HEK293 (cell line): ENCODE results near the gene FCRL4.

Experiments used
- CTCF ChIA-PET: fragments of 350-600 bp; formaldehyde crosslinking; extraction: SDS; loops from one replicate; lab custom pipeline; 2021; ENCODE audit warnings: antibody characterized with exemption; lab: Yijun Ruan, JAX
- POLR2A ChIA-PET: fragments of 300-600 bp; formaldehyde crosslinking; extraction: SDS; loops from one replicate; lab custom pipeline; 2020; ENCODE audit warnings: antibody characterized with exemption, inconsistent platforms; lab: Yijun Ruan, JAX
- H3K27ac ChIP-seq: fragments of 200-500 bp; sonication (Bioruptor generic); 2 replicates; pipeline ENCODE4 v1.5.1; 2014; ENCODE audit warnings: low read depth, low read length, control low read depth, inconsistent platforms; ENCODE audit errors: extremely low read depth
- H3K36me3 ChIP-seq, 2 experiments: fragments of 200-500 bp in 1 of 2; sonication (Bioruptor generic) in 1 of 2; 1 replicate in 1 of 2; 2 replicates in 1 of 2; pipeline ENCODE4 v1.5.1; 2014 to 2017; ENCODE audit warnings: inconsistent platforms in 2 of 2, low read length in 2 of 2; ENCODE audit not compliant: control insufficient read depth in 2 of 2, insufficient read depth in 1 of 2
- H3K4me1 ChIP-seq: fragments of 200-500 bp; sonication (Bioruptor generic); 2 replicates; pipeline ENCODE4 v1.5.1; 2014; ENCODE audit warnings: mild to moderate bottlenecking, low read length, inconsistent platforms; ENCODE audit not compliant: control insufficient read depth, insufficient read depth
- H3K4me3 ChIP-seq: 2 replicates; pipeline ENCODE4 v1.5.1; 2011; ENCODE audit warnings: low read depth, mild to moderate bottlenecking, control low read depth, low read length, moderate library complexity
- H3K9me3 ChIP-seq: fragments of 200-500 bp; sonication (Bioruptor generic); 2 replicates; pipeline ENCODE4 v1.5.1; 2014; ENCODE audit warnings: low read depth, low read length, inconsistent platforms; ENCODE audit not compliant: control insufficient read depth, insufficient read depth
- GLIS1 ChIP-seq: fragments of 450-650 bp; formaldehyde crosslinking; IDR thresholded peaks from 2 replicates; pipeline ENCODE4 v1.5.1; 2016; ENCODE audit warnings: missing biosample characterization, missing genetic modification characterization
- KLF9 ChIP-seq: fragments of 450-650 bp; formaldehyde crosslinking; IDR thresholded peaks from 2 replicates; pipeline ENCODE4 v1.5.1; 2016; ENCODE audit warnings: missing biosample characterization, missing genetic modification characterization, low read depth
- PRDM10 ChIP-seq: fragments of 450-650 bp; formaldehyde crosslinking; IDR thresholded peaks from 2 replicates; pipeline ENCODE4 v1.5.1; 2016; ENCODE audit warnings: missing biosample characterization, missing genetic modification characterization
- REPIN1 ChIP-seq: fragments of 450-650 bp; formaldehyde crosslinking; IDR thresholded peaks from 2 replicates; pipeline ENCODE4 v1.5.1; 2017; ENCODE audit warnings: missing biosample characterization, missing genetic modification characterization, low read depth
- SETDB1 ChIP-seq: IDR thresholded peaks from one replicate; pipeline ENCODE4 v1.6.1; 2017; ENCODE audit warnings: mild to moderate bottlenecking, low read length, moderate library complexity, mixed read lengths; ENCODE audit not compliant: insufficient read length
- SP3 ChIP-seq: fragments of 450-650 bp; formaldehyde crosslinking; IDR thresholded peaks from 2 replicates; pipeline ENCODE4 v1.5.1; 2016; ENCODE audit warnings: missing biosample characterization, missing genetic modification characterization
- ZBTB6 ChIP-seq: fragments of 450-650 bp; formaldehyde crosslinking; IDR thresholded peaks from 2 replicates; pipeline ENCODE4 v1.5.1; 2017; ENCODE audit warnings: missing biosample characterization, missing genetic modification characterization
- ZNF266 ChIP-seq: fragments of 450-650 bp; formaldehyde crosslinking; IDR thresholded peaks from 2 replicates; pipeline ENCODE4 v1.5.1; 2016; ENCODE audit warnings: missing biosample characterization, missing genetic modification characterization, low read depth
- ZNF366 ChIP-seq: fragments of 450-650 bp; formaldehyde crosslinking; conservative IDR thresholded peaks from 2 replicates; pipeline ENCODE4 v1.5.1; 2016; ENCODE audit warnings: missing biosample characterization, missing genetic modification characterization
- ZNF391 ChIP-seq: fragments of 450-650 bp; formaldehyde crosslinking; IDR thresholded peaks from 2 replicates; pipeline ENCODE4 v1.5.1; 2016; ENCODE audit warnings: low read depth, missing biosample characterization, missing genetic modification characterization, borderline replicate concordance
- ZNF423 ChIP-seq: fragments of 450-650 bp; formaldehyde crosslinking; IDR thresholded peaks from 2 replicates; pipeline ENCODE4 v1.5.1; 2016; ENCODE audit warnings: missing biosample characterization, missing genetic modification characterization
- ZNF548 ChIP-seq: fragments of 450-650 bp; formaldehyde crosslinking; IDR thresholded peaks from 2 replicates; pipeline ENCODE4 v1.5.1; 2016; ENCODE audit warnings: missing biosample characterization, missing genetic modification characterization
- ZNF560 ChIP-seq: fragments of 450-650 bp; formaldehyde crosslinking; IDR thresholded peaks from 2 replicates; pipeline ENCODE4 v1.5.1; 2017; ENCODE audit warnings: missing biosample characterization, missing genetic modification characterization, borderline replicate concordance
- ZNF561 ChIP-seq: fragments of 450-650 bp; IDR thresholded peaks from 2 replicates; pipeline ENCODE4 v1.5.1; 2018; ENCODE audit warnings: missing biosample characterization, missing genetic modification characterization, borderline replicate concordance
- ZNF707 ChIP-seq: fragments of 450-650 bp; formaldehyde crosslinking; IDR thresholded peaks from 2 replicates; pipeline ENCODE4 v1.5.1; 2016; ENCODE audit warnings: missing biosample characterization, missing genetic modification characterization
- TF ChIP-seq, protein P1 (sequence below): fragments of 450-650 bp; formaldehyde crosslinking; IDR thresholded peaks from 2 replicates; pipeline ENCODE4 v1.5.1; 2016; ENCODE audit warnings: missing biosample characterization, missing genetic modification characterization, low read depth
- TF ChIP-seq, protein P2 (sequence below): fragments of 450-650 bp; formaldehyde crosslinking; optimal IDR thresholded peaks from 2 replicates; pipeline ENCODE3; 2016; ENCODE audit warnings: missing biosample characterization, mild to moderate bottlenecking, missing genetic modification characterization
- TF ChIP-seq, protein P3 (sequence below): fragments of 450-650 bp; formaldehyde crosslinking; IDR thresholded peaks from 2 replicates; pipeline ENCODE4 v1.5.1; 2016; ENCODE audit warnings: missing biosample characterization, missing genetic modification characterization
- TF ChIP-seq, protein P4 (sequence below): fragments of 450-650 bp; formaldehyde crosslinking; IDR thresholded peaks from 2 replicates; pipeline ENCODE4 v1.5.1; 2016; ENCODE audit warnings: missing biosample characterization, missing genetic modification characterization
- TF ChIP-seq, protein P5 (sequence below): fragments of 450-650 bp; formaldehyde crosslinking; IDR thresholded peaks from 2 replicates; pipeline ENCODE4 v1.5.1; 2016; ENCODE audit warnings: missing biosample characterization, missing genetic modification characterization

Gene FCRL4

DNA sequence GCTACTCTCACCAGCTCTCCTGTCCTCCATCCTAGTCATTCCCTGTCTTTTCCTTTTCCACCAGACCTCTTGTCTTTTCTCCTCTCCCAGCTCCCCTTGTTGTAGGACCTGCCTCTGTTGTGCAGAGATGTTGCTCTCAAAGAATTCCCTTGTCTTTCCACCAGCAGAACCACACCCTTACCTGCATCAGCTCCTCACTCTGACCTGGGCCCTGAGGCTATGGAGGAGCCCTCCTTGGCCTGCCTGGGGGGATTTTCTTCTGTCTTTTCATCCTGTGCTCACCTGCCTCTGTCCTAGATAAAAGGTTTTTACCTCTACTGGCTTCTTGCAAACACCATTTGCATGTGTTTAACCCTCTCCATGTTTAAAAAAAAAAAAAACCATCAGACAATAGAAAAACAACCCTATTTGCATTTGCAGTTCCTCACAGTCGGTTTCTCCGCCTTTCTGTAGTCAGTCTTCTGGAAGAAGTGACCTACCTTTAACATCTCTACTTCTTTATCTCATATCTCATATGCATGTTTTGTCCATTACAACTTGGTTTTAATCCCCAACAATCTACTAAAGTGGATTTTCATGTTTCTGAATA is 57.6 kb downstream of the FCRL4 start (continued):
- TF ChIP-seq, protein P1, sequence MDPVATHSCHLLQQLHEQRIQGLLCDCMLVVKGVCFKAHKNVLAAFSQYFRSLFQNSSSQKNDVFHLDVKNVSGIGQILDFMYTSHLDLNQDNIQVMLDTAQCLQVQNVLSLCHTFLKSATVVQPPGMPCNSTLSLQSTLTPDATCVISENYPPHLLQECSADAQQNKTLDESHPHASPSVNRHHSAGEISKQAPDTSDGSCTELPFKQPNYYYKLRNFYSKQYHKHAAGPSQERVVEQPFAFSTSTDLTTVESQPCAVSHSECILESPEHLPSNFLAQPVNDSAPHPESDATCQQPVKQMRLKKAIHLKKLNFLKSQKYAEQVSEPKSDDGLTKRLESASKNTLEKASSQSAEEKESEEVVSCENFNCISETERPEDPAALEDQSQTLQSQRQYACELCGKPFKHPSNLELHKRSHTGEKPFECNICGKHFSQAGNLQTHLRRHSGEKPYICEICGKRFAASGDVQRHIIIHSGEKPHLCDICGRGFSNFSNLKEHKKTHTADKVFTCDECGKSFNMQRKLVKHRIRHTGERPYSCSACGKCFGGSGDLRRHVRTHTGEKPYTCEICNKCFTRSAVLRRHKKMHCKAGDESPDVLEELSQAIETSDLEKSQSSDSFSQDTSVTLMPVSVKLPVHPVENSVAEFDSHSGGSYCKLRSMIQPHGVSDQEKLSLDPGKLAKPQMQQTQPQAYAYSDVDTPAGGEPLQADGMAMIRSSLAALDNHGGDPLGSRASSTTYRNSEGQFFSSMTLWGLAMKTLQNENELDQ = no peak
- TF ChIP-seq ZBTB6 (tag by site-specific recombination) = no peak

DNA sequence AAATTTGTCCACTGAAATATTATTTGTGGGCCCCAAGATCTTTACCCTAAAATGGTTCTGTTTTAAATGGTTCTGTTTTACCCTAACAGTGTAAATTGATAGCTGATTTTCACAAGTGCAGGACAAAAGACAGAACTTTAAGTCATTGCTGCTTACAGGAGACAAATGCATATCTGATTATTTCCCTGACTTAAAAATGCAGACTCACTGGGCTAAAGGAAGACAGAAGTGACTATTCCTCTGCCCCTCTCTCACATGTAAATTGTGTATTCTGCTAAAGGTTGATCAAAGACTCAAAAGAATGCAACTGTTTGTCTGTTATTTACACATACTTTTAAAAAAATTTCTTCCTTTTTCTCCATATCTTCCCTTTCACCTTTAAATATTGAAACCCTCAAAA is 58.3 kb downstream of the FCRL4 start:
- H3K4me1 ChIP-seq = no peaks in the 10 kb centered on the region
- CTCF ChIA-PET = interaction anchor here (0.6 to 1.0 kb wide), 3 partner anchors 29 to 41 kb away, joined by 3 to 4 read pairs (median 3); no protein-coding TSS in a partner anchor
- no peak overlapping the region for H3K27ac ChIP-seq
- no peak overlapping the region for H3K4me3 ChIP-seq
- POLR2A ChIA-PET = no interaction called here
- no peak for TF ChIP-seq REPIN1 (tag by site-specific recombination)
- TF ChIP-seq ZNF423 (tag by site-specific recombination) = no peak
- no peak for TF ChIP-seq ZNF266 (tag by site-specific recombination)
- TF ChIP-seq ZNF560 (tag by site-specific recombination) = no peak
- TF ChIP-seq ZNF561 (tag by site-specific recombination) = no peak
- TF ChIP-seq SETDB1 = no peak
- no peak for TF ChIP-seq ZNF548
- TF ChIP-seq, protein P2, sequence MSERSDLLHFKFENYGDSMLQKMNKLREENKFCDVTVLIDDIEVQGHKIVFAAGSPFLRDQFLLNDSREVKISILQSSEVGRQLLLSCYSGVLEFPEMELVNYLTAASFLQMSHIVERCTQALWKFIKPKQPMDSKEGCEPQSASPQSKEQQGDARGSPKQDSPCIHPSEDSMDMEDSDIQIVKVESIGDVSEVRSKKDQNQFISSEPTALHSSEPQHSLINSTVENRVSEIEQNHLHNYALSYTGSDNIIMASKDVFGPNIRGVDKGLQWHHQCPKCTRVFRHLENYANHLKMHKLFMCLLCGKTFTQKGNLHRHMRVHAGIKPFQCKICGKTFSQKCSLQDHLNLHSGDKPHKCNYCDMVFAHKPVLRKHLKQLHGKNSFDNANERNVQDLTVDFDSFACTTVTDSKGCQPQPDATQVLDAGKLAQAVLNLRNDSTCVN (tag by site-specific recombination) = no peak
- TF ChIP-seq, protein P3, sequence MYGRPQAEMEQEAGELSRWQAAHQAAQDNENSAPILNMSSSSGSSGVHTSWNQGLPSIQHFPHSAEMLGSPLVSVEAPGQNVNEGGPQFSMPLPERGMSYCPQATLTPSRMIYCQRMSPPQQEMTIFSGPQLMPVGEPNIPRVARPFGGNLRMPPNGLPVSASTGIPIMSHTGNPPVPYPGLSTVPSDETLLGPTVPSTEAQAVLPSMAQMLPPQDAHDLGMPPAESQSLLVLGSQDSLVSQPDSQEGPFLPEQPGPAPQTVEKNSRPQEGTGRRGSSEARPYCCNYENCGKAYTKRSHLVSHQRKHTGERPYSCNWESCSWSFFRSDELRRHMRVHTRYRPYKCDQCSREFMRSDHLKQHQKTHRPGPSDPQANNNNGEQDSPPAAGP (tag by site-specific recombination) = no peak
- TF ChIP-seq ZNF707 (tag by site-specific recombination) = no peak
- TF ChIP-seq ZNF391 (tag by site-specific recombination) = no peak
- no peak for TF ChIP-seq GLIS1 (tag by site-specific recombination)
- TF ChIP-seq, protein P4, sequence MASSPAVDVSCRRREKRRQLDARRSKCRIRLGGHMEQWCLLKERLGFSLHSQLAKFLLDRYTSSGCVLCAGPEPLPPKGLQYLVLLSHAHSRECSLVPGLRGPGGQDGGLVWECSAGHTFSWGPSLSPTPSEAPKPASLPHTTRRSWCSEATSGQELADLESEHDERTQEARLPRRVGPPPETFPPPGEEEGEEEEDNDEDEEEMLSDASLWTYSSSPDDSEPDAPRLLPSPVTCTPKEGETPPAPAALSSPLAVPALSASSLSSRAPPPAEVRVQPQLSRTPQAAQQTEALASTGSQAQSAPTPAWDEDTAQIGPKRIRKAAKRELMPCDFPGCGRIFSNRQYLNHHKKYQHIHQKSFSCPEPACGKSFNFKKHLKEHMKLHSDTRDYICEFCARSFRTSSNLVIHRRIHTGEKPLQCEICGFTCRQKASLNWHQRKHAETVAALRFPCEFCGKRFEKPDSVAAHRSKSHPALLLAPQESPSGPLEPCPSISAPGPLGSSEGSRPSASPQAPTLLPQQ = no peak
- TF ChIP-seq, protein P5, sequence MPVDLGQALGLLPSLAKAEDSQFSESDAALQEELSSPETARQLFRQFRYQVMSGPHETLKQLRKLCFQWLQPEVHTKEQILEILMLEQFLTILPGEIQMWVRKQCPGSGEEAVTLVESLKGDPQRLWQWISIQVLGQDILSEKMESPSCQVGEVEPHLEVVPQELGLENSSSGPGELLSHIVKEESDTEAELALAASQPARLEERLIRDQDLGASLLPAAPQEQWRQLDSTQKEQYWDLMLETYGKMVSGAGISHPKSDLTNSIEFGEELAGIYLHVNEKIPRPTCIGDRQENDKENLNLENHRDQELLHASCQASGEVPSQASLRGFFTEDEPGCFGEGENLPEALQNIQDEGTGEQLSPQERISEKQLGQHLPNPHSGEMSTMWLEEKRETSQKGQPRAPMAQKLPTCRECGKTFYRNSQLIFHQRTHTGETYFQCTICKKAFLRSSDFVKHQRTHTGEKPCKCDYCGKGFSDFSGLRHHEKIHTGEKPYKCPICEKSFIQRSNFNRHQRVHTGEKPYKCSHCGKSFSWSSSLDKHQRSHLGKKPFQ (tag by site-specific recombination) = no peak
- TF ChIP-seq SP3 (tag by site-specific recombination) = no peak
- TF ChIP-seq KLF9 (tag by site-specific recombination) = no peak
- TF ChIP-seq PRDM10 (tag by site-specific recombination) = no peak
- no peak for TF ChIP-seq ZNF366 (tag by site-specific recombination)
- H3K36me3 ChIP-seq = no peaks in the 10 kb centered on the region
- H3K9me3 ChIP-seq = no peaks in the 10 kb centered on the region
